ENCODE measurements around the gene TSPAN18.

Gene TSPAN18

DNA sequence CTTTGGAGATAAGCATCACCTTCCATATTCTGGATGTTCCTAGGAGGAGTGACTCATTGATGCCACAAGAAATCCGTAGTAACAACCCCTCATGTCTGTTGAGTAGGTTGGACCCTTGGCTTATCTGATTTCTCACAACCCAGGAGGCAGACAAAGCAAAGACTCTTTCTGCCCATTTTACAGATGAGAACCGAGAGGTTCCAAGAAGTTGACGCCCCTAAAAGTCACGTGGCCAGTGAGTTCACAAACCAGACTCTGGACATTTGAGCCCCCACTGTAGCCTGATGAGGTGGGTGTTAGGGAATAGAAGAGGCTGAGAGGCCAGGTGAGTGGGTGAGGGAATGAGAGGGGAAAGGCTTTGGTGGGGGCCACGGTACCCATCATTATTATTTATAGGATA, 70.3 kb downstream of the TSPAN18 start:
- DNase-seq (ENCODE audit: low read depth), result no peak

DNA sequence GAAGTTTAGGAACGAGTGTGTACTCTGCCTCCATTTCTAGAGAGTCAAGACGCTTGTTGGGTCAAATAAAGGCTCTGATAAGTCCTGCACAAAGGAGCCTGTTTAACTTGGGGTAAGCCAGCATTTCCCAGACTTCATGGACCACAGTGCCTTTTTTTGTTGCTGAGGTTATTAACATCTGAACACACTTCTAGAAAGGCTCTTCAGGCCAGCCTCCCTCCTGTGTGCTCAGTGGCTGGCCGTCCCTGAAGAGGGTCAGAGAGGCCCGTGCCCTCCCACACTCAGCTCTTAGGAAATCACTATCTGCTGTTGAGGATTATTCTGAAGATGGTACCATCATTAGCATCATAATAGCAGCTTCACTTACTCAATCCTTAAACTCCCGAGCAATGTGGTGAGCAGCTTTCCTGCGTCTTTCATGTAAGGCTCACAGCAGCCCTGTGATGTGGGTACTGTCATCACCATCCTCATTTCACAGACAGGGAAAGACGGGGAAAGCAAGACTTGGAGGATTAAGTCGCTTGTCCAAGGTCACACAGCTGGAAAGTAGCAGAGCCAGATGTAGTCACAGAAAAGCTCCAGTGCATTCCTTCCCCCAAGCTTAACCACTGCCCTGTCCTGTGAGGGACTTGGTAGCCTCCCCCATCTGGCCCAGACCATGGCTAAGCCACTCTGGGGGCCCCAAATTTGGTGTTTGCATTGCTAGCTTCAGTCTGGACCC, 71.3 kb downstream of the TSPAN18 start:
- DNase-seq (ENCODE audit: low read depth), result no peak

DNA sequence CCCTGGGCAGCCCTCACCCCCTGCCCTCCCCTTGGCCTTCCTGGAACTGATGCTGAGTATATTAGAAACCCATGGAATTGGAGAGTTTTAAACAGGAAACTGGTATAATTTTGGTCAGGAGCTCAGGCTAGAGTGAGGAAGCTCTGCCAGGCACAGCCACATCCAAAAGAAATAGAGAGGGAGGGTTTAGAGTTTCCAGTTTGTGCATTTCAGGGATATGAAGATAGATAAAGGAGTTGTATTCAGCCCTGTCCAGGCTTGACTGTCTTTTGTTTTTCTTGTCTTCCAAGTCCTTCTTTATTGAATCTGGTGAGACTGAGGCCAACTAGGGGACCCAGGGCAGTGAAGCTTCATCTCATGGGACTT, 71.8 kb downstream of the TSPAN18 start:
- no peak for DNase-seq (ENCODE audit: low read depth)

DNA sequence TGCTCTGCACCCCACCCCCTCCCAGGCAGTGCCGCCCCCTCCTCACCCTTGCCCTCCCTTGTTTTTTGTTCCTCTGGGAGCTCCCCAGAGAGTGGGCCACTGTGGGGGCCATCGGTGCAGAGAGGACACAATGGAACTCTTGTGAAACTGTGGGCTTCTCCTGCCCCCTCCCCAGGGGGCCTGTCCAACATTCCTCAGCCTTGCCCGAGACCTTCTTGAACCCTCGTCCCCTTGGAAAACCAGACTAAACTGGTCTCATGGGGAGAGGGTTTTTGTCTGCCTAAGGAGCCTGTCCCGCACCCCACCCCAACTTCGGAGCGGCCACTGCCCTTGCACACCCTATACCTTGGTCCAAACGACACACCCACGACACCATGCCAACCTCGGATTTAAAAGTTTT, 72.2 kb downstream of the TSPAN18 start:
- no peak for DNase-seq (ENCODE audit: low read depth)

DNA sequence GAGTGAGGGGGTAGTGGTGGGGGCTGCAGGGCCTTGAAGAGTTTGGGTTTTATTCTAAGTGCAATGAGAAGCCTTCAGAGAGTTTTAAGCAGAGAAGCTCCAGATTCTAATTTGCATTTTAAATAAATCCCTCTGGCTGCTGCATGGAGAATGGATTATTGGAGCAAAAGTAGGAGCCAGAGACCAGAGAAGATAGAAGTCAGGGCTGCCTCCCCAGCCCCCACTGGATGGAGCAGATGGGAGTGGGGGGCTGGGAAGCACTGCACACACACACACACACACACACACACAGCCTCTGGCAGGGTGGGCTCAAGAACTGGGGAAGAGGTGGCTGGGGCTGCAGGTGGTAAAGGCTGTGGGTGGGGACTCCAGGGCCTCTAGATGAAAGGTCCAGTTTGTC, 75.6 kb downstream of the TSPAN18 start:
- no peak for DNase-seq (ENCODE audit: low read depth)

DNA sequence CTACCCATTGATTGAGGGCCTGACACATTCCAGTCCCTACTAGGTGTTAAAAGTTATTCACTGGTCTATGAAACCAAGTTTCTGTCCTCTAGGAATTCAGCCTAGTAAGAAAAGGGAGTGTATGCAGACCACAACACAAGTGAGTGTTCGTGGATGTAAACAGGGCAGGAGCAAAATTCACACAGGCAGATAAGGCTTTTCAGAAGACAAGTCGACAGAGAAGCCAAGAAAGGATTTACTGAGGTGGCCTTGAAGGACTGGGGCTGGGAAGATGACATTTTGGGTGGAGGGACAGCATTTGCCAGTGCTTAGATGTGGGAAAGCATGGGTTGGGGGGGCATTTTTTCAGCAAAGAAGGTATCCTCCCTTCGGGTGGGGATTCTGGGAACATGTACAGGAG, 76.2 kb downstream of the TSPAN18 start:
- DNase-seq (ENCODE audit: low read depth), result no peak

DNA sequence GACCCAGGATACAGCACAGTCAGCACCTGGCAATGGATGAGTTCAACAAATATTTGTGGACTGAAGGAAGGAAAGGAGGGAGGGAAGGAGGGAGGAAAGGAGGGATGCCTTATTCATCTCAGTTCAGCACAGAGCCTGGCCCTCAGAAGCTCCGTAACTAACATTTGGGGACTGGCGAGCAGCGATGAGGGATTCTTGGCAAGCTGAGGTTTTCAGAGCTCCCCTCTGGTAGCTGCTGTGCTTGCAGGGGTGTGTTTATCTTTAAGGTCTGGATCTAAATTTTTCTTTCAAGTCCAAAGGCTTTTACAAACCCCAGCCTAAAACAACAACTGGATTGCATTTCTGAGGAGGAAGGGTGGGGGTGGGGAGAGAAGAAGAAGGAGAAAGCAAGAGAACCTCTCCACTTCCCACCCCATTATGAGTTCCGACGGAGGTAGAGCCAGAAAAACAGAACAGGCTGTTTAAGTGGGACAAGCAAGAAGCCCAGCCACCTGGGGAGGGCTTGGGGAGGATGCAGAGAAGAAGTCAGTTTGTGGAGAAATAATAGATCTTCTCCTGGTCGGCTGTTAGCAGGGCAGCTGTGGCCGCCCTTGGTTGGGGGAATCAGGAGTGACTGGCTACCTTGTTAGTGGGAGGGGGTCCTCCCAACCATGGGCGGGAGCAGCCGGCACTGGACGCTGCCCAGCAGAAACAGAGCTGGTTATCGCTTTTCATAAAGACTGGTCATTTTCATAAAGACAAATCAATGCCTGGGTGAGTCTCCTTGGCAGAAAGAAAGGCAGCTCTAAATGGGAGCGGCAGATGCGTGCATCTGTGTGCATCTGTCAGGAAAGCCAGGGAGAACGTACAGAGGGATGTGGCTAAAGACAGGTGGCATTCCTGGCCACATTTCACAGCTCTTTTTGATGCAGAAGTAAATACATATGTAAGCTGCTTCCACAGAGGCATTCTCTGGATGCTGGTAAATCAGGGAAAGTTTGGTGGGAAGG, 78.0 kb downstream of the TSPAN18 start:
- no peak for DNase-seq (ENCODE audit: low read depth)

DNA sequence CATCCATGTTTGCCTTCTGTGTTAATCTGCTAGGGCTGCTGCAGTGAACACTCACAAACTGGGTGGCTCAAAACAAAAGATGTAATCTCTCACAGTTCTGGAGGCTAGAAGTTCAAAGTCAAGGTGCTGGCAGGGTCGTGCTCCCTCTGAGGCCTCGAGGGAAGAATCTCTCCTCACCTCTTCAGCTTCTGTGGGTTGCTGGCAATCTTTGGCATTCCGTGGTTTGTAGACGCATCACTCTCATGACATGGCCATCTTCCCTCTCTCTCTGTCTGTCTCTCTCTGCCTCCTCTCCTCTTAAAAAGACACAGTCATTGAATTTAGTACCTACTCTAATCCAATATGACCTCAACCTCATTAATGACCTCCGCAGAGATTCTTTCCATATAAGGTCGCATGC, 78.8 kb downstream of the TSPAN18 start:
- no peak for DNase-seq (ENCODE audit: low read depth)

DNA sequence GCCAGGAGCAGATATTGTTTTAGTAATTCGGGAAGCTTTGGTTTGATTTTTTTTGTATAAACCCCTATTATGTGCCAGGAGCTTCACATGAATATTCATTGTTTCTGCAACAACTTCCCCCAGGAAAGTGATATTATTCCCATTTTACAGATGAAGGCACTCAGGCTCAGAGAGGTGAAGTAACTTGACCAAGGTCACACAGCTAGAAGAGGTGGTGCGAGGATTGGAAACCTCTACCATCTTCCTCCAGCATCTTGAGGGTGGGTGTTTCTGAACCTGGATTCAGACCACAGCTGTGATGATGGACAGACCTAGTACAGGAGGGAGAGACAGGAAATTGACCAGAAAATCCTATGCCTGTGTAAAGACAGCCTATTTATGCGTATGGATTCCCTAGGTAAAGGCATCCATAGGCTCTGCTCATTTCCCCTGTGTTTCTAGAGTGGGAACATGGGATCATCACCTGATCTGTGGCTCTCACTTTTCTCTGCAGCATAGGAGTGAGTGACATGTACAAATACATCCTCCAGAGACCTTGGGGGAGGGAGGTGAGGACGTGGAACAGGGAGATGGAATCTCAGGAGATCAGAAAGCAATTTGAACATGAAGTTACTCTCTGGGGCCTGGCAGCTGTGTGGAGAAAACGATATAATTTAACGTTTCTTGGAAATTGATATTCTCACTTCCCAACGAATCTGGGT, 81.4 kb downstream of the TSPAN18 start:
- DNase-seq (ENCODE audit: low read depth), result no peak

DNA sequence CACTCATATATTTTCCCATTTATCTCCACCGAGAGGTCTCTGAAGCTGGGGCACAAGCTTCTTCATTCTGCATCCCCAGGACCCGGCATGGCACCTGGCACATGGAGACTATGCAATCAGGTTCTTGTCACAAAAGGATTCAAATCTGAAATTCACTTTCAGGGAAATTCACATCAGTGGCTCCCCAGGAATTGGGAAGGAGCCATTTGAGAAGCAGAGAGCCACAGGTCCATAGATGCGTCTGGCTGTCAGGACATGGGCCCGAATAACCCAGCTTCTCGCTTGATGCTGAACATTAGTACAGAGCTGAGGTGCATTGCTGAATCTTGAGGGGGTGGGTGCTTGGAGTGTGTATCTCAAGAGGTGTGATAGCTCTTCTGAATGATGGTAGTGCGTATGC, 82.5 kb downstream of the TSPAN18 start:
- DNase-seq (ENCODE audit: low read depth), result no peak

DNA sequence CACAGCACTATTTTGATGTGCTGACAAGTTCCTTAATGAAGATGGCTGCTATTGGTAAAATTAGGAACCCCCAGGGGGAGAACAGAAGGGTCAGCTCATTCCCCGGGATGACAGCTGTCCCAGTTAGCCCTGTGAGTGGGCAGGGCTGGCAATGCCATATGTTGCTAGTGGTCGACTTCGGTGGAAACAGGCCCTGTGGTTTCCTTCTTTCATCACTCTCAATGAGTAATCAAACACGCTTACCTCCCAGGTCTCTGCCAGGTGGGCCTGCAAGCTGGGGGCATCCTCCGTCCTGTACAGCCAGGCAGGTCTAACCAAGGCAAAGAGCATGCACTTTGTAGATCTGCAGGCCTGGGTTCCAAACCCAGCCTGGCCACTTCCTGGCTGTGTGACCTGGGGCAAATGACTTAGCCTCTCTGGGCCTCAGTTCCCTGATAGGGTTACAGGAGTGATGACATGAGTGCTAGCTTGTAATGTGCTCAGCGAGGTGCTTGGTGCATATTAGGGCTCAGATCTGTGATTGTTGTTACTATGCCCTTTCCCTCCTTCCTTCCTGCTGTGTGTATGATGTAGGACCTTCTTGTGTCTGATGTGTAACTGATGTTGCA, 85.2 kb downstream of the TSPAN18 start:
- no peak for DNase-seq (ENCODE audit: low read depth)

DNA sequence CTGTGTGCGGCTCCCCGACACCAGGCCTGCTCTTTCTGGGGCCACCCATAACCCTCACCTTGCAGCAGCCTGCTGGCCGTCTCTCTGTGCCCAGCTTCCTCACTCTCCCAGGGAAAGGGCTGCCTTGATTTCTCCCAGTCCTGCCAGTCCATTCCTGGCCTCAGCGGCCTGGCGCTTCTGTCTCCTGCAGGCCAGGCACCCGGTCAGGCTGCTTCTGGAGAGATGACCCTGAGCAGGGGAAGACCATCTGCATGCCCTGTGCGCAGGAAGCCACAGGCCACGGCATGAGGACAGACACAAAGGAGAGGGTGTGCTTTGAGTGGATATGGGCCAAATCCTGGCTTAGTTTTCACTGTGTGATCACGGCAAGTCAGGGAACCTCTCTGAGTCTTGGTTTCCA, 86.2 kb downstream of the TSPAN18 start:
- no peak for DNase-seq (ENCODE audit: low read depth)

DNA sequence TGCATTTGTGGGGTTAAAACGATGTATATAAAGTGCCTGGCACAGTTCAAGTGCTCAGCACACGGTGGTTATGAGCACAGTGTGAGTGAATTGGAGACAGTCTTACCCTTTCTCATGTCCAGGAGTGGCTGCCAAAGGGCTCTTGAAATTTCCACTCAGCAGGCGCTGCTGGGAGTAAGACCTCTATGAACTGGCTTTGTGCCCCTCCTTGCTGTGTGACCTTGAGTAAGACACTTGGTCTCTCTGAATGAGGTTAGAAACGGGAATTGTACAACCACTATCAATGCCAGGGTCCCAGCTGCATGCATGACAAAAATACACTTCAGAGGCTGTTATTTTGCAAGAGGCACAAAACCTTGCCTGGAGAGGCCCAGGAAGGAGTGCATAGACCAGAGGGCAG, 86.6 kb downstream of the TSPAN18 start:
- no peak for DNase-seq (ENCODE audit: low read depth)

DNA sequence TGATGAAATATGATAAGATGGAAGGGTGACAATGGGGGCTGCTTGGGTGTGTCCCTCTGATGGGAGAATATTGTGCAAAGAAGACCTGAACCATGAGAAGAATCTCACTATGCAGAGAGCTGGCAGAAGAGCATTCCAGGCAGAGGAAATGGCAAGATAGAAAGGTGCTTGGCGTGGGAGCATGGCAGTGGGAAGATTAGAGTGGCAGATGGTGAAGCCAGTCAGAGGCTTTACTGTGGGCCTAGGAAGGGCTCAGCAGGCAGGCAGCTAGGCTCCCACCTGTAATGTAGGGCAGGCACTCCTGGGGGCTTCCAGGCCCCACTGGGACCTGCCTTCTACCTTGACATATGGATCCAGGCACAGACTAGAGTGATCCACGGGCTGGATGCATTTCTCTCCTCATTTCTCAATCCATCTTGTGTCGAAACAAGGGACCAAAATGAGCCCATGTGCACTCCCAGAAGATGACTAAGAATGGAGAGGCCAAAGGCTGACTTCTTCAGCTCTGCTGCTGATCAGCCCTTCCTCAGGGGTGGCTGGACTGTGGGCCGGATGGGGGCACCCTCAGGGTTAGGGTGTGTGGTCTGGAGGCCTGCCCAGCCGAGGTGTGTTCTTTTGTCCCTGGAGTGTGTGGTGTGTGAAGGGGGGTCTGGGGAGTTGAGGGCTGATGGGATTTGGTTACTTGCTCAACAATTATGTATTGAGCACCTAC, 88.3 kb downstream of the TSPAN18 start:
- no peak for DNase-seq (ENCODE audit: low read depth)

DNA sequence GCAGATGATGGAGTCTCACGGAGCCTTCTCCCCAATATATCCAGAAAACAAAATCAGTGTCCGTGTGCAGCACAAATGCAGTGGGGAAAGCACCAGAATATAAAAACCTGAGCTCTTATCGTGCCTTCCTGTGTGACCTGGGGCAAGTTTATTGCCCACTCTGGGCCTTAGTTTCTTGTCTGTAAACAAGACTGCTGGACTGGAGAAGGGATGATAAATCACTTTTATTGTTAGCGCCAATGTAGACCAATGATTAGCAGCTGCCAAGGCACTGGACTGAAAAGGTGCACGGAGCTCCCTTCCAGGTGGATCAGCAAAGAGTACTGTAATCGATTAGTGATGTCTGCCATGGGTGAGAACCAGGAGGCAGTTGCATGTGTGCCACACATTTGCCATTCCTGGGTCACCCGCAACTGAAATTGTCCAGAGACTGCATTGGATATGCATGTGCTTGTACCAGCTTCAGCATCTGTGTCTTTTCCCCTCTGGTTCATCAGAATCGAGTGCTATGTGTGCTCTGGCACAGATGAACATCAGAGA, 89.2 kb downstream of the TSPAN18 start:
- DNase-seq (ENCODE audit: low read depth), result no peak

DNA sequence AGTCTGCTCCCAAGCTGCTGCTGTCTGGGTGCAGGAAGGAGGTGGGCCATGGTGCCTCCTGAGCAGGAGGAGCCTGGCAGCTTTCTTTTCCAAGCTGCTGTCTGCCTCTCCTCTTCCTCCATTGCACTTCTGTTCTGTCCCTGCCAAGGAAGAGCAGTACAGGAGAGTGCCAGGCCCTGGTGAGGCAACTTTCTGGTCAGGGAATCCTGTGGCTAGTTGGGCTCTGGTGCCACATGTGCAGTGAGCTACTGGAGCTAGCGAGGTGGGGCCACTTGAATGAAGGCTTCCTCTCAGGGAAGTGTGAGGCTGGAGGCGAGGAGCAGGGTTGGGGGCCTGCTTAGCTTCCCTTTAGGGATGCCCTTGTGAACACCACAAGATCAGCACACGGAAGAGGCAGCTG, 90.0 kb downstream of the TSPAN18 start:
- DNase-seq (ENCODE audit: low read depth), result no peak

DNA sequence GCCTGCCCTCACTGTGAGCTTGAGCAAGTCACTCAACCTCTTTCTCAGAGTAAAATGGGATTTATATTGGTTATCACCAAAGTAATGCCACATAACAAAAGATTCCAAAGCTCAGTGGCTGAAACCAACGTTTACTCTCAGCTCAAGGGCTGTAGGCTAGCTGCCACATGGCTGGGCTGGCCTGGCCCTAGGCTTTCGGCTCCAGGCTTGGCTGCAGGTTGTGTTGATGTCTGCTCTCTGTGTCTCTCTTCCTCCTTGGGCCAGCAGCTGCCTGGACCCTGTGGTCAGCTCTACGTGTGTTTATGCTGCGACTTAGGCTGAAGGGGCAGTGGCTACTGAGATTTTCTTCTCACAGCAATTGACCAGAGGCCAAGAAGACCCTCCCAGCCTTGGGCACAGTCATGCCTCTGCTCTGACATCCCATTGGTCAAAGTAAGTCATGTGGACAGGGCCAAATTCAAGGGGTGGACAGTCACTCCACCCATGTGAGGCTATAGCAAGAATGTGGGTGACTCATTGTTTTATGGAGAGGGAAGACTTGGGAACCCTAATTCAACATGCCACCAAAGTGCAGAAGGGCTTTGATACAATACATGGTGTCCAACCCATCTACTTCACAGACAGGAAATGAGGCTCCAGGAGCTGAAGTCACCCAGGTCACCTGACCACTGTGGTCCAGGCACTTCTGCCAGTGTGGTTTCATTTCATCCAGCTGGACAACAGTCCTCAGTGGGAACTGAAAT, 90.6 kb downstream of the TSPAN18 start:
- DNase-seq (ENCODE audit: low read depth), result no peak

DNA sequence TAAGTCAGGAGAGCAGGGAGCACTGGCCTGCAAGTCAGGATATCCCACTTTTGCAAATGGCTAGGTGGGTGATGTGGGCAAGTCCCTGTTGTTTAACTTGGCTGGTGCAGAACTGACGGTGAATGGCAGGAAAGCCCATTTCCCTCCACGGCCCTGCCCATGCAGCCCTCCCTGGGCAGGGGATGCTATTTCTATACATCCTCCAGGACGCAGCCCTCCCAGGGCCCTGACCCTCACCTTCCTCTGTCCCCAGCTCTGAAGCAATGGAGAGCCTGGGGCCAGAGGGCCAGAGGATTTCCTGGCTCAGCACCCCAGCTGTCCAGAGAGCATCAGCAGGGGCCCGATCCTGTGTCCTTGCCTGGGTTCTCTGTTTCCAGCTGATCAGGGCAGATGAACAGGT, 91.3 kb downstream of the TSPAN18 start:
- DNase-seq (ENCODE audit: low read depth), result no peak

DNA sequence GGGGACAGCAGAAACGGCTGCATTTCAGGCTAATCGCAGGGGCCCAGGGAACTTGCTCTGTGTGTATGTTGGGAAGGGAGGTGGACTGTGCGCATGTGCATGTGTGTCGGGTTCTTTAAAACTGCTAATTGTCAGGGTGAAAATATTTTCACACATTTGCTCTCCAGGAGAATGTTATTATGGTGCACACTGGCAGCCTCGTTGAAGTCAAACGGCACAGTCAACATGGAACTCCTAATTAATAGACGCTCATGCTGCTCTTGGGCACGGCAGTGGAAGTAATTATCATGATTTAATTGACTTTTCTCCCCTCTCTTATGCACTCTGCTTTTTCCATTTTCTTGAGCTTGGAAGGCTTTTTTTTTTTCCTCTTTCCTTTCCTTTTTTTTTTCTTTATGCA, 92.6 kb downstream of the TSPAN18 start:
- no peak for DNase-seq (ENCODE audit: low read depth)

DNA sequence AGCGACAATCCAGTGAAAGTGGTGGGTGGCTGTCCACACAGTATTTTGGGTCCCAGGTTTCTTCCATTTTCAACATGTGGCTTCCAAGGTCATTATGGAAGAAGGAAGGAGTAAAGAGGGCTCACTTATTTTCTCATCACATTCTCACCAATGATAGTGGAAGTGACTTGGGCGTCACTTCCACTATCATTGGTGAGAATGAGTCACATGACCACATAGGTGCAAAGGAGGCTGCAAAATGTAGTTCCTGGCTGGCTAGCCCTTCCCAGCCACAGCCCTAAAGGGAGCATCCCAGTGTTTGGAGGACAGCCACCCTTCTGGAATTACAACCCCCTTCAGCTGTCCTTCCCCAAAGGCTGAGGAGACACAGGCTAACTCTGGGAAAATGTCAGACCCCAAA, 95.6 kb downstream of the TSPAN18 start:
- no peak for DNase-seq (ENCODE audit: low read depth)

DNA sequence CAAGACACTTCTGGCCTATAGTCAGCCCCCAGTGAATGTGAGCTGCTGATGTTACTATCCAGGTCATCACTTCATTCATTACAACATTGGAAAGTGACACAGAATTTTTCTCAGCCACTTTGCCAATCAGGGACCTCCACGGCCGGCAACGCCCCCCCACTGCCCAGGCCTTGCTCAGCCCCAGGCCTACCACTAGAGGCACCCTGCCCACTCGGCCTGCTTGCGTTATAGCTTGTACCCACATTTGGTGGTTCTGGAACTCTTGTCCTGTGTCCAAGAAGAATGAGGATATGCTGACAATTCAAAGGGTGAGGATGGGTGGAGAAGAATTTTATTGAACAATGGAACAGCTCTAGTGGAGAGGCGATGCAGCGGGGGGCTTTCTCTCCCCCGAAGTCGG, 96.2 kb downstream of the TSPAN18 start:
- no peak for DNase-seq (ENCODE audit: low read depth)
